GM10248 (cell line): ENCODE measurements around the gene DLG2.

Experiments
- CTCF ChIA-PET: fragments of 300-600 bp; sonication (Branson Sonifier 250); formaldehyde crosslinking; extraction: SDS; loops from one replicate; lab custom pipeline; 2021; ENCODE audit warnings: antibody characterized with exemption; lab: Yijun Ruan, JAX
- POLR2A ChIA-PET: fragments of 350-650 bp; sonication (Branson Sonifier 250); formaldehyde crosslinking; extraction: SDS; loops from one replicate; lab custom pipeline; 2020; ENCODE audit warnings: antibody characterized with exemption; lab: Yijun Ruan, JAX
- DNase-seq: peaks from one replicate; pipeline ENCODE4 v3.0.0; 2012; ENCODE audit errors: extremely low spot score
- TF ChIP-seq, protein P1 (sequence below): IDR thresholded peaks from 2 replicates; pipeline ENCODE4 v1.5.1; 2012; ENCODE audit warnings: mild to moderate bottlenecking, low read depth; ENCODE audit errors: extremely low read depth, missing control alignments, control extremely low read depth

DLG2 gene

GRCh38 chr11:83933008-83933407 lies 1694.1 kb downstream of the DLG2 start:
- ChIA-PET POLR2A (no interaction called here), CTCF (no interaction called here)
- DNase-seq: no peak
- TF ChIP-seq, protein P1, sequence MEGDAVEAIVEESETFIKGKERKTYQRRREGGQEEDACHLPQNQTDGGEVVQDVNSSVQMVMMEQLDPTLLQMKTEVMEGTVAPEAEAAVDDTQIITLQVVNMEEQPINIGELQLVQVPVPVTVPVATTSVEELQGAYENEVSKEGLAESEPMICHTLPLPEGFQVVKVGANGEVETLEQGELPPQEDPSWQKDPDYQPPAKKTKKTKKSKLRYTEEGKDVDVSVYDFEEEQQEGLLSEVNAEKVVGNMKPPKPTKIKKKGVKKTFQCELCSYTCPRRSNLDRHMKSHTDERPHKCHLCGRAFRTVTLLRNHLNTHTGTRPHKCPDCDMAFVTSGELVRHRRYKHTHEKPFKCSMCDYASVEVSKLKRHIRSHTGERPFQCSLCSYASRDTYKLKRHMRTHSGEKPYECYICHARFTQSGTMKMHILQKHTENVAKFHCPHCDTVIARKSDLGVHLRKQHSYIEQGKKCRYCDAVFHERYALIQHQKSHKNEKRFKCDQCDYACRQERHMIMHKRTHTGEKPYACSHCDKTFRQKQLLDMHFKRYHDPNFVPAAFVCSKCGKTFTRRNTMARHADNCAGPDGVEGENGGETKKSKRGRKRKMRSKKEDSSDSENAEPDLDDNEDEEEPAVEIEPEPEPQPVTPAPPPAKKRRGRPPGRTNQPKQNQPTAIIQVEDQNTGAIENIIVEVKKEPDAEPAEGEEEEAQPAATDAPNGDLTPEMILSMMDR: no peak

DNA sequence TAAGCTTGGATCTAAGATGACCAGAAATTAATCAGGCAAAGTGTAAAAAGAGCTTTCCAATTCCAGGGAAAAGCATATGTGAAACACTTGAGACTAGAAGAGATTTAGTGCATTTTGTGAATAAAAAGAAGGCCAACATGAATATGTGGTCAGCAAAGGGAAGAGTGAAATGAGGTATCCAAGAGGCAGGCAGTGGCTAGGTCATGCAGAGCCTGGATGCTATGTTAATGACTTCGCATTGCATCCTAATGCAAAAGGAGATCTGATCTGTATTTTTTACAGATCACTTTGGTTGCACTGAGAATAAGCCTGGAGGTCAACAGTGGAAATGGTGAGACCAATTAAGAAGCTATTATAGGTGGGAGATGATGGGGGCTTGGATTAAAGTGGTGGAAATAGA lies 1699.7 kb downstream of the DLG2 start:
- ChIA-PET POLR2A (no interaction called here), CTCF (interaction anchor here (1.4 to 1.5 kb wide), 2 partner anchors 28 to 130 kb away, joined by 3 read pairs; no protein-coding TSS in a partner anchor)
- TF ChIP-seq, protein P1: no peak
- no peak for DNase-seq

DNA sequence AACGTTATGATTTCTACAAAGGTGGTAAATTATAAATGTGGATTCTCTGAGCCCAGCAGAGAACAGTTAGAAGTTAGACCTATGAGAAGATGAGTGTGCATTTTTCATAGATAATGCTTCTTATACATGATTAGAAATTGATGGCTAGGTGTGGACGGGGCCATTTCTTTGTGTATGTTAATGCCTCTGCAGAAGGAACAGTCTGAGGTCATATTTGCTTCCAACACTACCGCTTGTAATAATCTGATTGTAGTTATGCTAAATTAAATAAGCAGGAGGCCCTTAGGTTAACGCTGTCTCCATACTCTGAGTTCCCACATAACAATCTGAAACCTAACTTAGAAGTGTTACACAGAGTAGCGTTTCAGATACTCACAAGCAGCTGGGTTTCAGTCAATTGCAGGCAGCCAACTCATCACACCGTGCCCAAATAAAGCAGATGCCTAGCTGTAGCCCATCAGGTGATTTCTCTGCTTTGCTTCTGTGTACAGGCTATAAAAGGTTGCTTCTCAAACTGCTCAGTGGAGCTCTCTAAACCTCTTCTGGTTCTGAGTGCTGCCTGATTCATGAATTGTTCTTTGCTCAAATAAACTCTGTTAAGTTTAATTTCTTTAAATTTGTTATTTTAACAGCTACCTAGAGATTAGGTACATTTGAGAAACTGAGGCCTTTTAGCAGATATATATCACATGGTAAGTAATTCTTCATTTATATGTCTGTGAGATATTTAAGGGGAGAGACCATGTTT lies 1702.2 kb downstream of the DLG2 start:
- DNase-seq: no peak
- CTCF ChIA-PET: interaction anchor here (1.4 kb wide), 1 partner anchor 14 kb away, joined by 3 read pairs; no protein-coding TSS in a partner anchor
- POLR2A ChIA-PET: no interaction called here

DNA sequence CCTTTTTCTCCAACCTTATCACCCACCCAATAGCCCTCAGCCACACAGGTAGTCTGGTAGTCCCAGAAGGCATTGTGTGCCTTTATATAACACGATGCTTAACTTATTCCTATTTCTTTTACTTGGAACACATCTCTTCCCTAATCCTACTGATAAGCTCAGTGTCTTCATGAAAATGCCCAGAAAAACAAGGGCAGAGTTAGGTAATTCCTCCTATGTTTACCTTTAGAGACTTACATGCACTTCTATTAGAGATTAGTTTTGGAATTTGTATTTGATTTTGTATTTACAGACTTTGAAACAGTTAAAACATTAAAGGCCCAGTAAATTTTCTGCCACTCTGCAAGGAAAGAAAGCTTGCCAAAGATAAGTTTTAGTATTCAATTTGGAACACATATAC lies 1703.2 kb downstream of the DLG2 start:
- POLR2A ChIA-PET: no interaction called here

More for the DNA sequence above, 1702.2 kb downstream of the DLG2 start:
- TF ChIP-seq, protein P1: no peak

GRCh38 chr11:83922953-83923352 lies 1704.2 kb downstream of the DLG2 start:
- ChIA-PET CTCF (no interaction called here), POLR2A (no interaction called here)
- TF ChIP-seq, protein P1: no peak
- no peak for DNase-seq

More for the DNA sequence above, 1703.2 kb downstream of the DLG2 start:
- CTCF ChIA-PET: interaction anchor here (0.9 to 1.4 kb wide), 2 partner anchors 9 to 15 kb away, joined by 3 read pairs; no protein-coding TSS in a partner anchor
- TF ChIP-seq, protein P1: no peak
- DNase-seq: no peak

DNA sequence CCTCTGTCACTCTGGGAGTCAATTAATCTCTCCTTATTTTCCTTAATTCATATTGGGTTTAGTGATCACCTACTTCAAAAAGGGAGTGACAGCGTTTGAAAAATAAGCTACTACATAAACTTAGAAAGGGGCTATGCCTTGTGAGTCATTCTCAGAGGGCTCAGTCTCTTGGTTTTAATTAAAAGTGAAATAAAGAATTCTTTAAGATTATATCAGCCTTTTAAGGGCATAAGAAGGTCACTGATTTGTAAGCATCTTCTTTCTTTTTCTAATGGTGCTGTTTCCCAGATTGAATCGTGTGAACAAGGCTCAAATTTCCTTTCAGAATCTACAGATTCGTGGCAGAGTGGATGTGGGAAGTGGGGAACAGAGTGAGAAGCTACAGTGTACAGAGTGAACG lies 1704.8 kb downstream of the DLG2 start:
- CTCF ChIA-PET: no interaction called here
- no peak for DNase-seq
- POLR2A ChIA-PET: no interaction called here
- TF ChIP-seq, protein P1: no peak
